Prostate gland (tissue), 2 donors: ENCODE measurements around the gene KLF7.

ENCODE experiments used
- POLR2A ChIP-seq: fragments of 450-650 bp; IDR thresholded peaks from one replicate; pipeline ENCODE4 v1.6.1; 2016; ENCODE audit warnings: antibody characterized with exemption, mild to moderate bottlenecking
- POLR2AphosphoS5 ChIP-seq: sonication (generic); formaldehyde crosslinking; IDR thresholded peaks from one replicate; pipeline ENCODE4 v1.6.1; 2017; ENCODE audit warnings: antibody characterized with exemption
- TF ChIP-seq, protein P1 (sequence below), 4 experiments: fragments of 200-600 bp in 2 of 4; fragments of 450-650 bp in 2 of 4; sonication (generic) in 2 of 4; IDR thresholded peaks; 1 replicate in 3 of 4; 2 replicates in 1 of 4; pipeline ENCODE4 v1.5.1; 2016 to 2019; ENCODE audit warnings: antibody characterized with exemption in 4 of 4, mild to moderate bottlenecking in 2 of 4, moderate library complexity in 2 of 4

- TF ChIP-seq POLR2AphosphoS5 (no peak), POLR2A (no peak)
- TF ChIP-seq, protein P1, sequence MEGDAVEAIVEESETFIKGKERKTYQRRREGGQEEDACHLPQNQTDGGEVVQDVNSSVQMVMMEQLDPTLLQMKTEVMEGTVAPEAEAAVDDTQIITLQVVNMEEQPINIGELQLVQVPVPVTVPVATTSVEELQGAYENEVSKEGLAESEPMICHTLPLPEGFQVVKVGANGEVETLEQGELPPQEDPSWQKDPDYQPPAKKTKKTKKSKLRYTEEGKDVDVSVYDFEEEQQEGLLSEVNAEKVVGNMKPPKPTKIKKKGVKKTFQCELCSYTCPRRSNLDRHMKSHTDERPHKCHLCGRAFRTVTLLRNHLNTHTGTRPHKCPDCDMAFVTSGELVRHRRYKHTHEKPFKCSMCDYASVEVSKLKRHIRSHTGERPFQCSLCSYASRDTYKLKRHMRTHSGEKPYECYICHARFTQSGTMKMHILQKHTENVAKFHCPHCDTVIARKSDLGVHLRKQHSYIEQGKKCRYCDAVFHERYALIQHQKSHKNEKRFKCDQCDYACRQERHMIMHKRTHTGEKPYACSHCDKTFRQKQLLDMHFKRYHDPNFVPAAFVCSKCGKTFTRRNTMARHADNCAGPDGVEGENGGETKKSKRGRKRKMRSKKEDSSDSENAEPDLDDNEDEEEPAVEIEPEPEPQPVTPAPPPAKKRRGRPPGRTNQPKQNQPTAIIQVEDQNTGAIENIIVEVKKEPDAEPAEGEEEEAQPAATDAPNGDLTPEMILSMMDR (IDR thresholded peaks at IDR 0.05), result no peak
These were observed 123.8 kb downstream of the KLF7 start for GRCh38 chr2:207041786-207042554.
